H1 (cell line): ENCODE data around the gene RAD51B. TPM values are rescaled to one million over a fixed set of nuclear protein-coding genes. Genes with fewer than 3 reads are reported as not detected.

ENCODE experiments used
- CTCF ChIA-PET: fragments of 300-600 bp; sonication (Branson Sonifier 250); formaldehyde crosslinking; loops from one replicate; lab custom pipeline; 2021; ENCODE audit not compliant: partially characterized antibody; lab: Charles Lee
- POLR2A ChIA-PET: fragments of 300-600 bp; sonication (Branson Sonifier 250); formaldehyde crosslinking; loops from one replicate; lab custom pipeline; 2021; ENCODE audit warnings: inconsistent platforms; ENCODE audit not compliant: partially characterized antibody; lab: Charles Lee
- DNase-seq, 2 experiments: peaks; one replicate each; pipeline versions ENCODE4 v3.0.0 to v3.0.0-alpha.2; 2010 to 2022; ENCODE audit warnings: low spot score in 2 of 2, low read depth in 1 of 2, mixed read lengths in 1 of 2
- FAIRE-seq: peaks from 2 replicates; lab custom pipeline; 2011; peaks lifted over from hg19 to GRCh38; lab: Jason Lieb, UNC
- H2AFZ ChIP-seq: 2 replicates; pipeline ENCODE4 v1.8.1; 2012; ENCODE audit warnings: low read length, inconsistent platforms
- H2AK5ac ChIP-seq: 2 replicates; pipeline ENCODE4 v1.6.1; 2013; ENCODE audit warnings: low read depth, low read length
- H2BK120ac ChIP-seq: replicated peaks from 2 replicates; pipeline ENCODE3; 2013; ENCODE audit warnings: low read depth, low read length, inconsistent platforms
- H2BK12ac ChIP-seq: 2 replicates; pipeline ENCODE4 v1.6.1; 2013; ENCODE audit warnings: low read depth, low read length
- H2BK15ac ChIP-seq: 2 replicates; pipeline ENCODE4 v1.6.1; 2013; ENCODE audit warnings: low read length
- H2BK20ac ChIP-seq: 2 replicates; pipeline ENCODE4 v1.6.1; 2013; ENCODE audit warnings: low read length
- H2BK5ac ChIP-seq: 2 replicates; pipeline ENCODE4 v1.6.1; 2013; ENCODE audit warnings: low read depth, low read length
- H3K14ac ChIP-seq: 2 replicates; pipeline ENCODE4 v1.6.1; 2013; ENCODE audit warnings: inconsistent platforms; ENCODE audit not compliant: insufficient read length
- H3K18ac ChIP-seq: 2 replicates; pipeline ENCODE4 v1.6.1; 2013; ENCODE audit warnings: low read length; ENCODE audit errors: extremely low read depth
- H3K23ac ChIP-seq: 2 replicates; pipeline ENCODE4 v1.6.1; 2013; ENCODE audit warnings: inconsistent platforms; ENCODE audit not compliant: insufficient read length
- H3K23me2 ChIP-seq: 2 replicates; pipeline ENCODE4 v1.6.1; 2013; ENCODE audit warnings: low read depth, low read length
- H3K27ac ChIP-seq: 2 replicates; pipeline ENCODE4 v1.6.1; 2011; ENCODE audit warnings: low read depth, low read length, inconsistent platforms
- H3K27me3 ChIP-seq, 4 experiments: replicated peaks in 1 of 4; 1 replicate in 1 of 4; 2 replicates in 3 of 4; pipeline versions ENCODE4 v1.6.1 to v1.8.1; 2011 to 2013; ENCODE audit warnings: low read length in 3 of 4, mild to moderate bottlenecking in 3 of 4, inconsistent platforms in 2 of 4, mixed read lengths in 2 of 4, moderate library complexity in 1 of 4; ENCODE audit not compliant: control insufficient read depth in 3 of 4, insufficient read depth in 3 of 4; ENCODE audit errors: extremely low read depth in 1 of 4
- H3K36me3 ChIP-seq, 4 experiments: 2 replicates each; pipeline versions ENCODE4 v1.6.1 to v1.8.1; 2011 to 2013; ENCODE audit warnings: mild to moderate bottlenecking in 4 of 4, low read length in 3 of 4, moderate library complexity in 2 of 4, control low read depth in 1 of 4, inconsistent platforms in 1 of 4; ENCODE audit not compliant: insufficient read depth in 4 of 4, control insufficient read depth in 2 of 4
- H3K4ac ChIP-seq: replicated peaks from 2 replicates; pipeline ENCODE3; 2013; ENCODE audit warnings: low read length, low read depth, mixed read lengths, inconsistent platforms; ENCODE audit not compliant: insufficient read length
- H3K4me1 ChIP-seq, 4 experiments: replicated peaks in 1 of 4; 1 replicate in 1 of 4; 2 replicates in 3 of 4; pipeline versions ENCODE4 v1.6.1 to v1.8.1; 2011 to 2013; ENCODE audit warnings: low read length in 3 of 4, inconsistent platforms in 2 of 4, mixed read lengths in 1 of 4; ENCODE audit not compliant: insufficient read depth in 4 of 4, control insufficient read depth in 3 of 4
- H3K4me2 ChIP-seq, 2 experiments: 2 replicates each; pipeline versions ENCODE4 v1.6.1 to v1.8.1; 2011 to 2013; ENCODE audit warnings: low read depth in 2 of 2, low read length in 2 of 2, control low read depth in 1 of 2, inconsistent platforms in 1 of 2, mild to moderate bottlenecking in 1 of 2; ENCODE audit not compliant: insufficient read depth in 1 of 2
- H3K4me3 ChIP-seq, 4 experiments: fragments of 200-600, 300-600 bp in 1 of 4; sonication (generic), shearing (Covaris generic), sonication (Bioruptor Twin) in 1 of 4; 2 replicates each; pipeline versions ENCODE4 v1.5.1 to v1.8.1; 2011 to 2016; ENCODE audit warnings: low read length in 4 of 4, low read depth in 3 of 4, control low read depth in 2 of 4, inconsistent platforms in 2 of 4, mild to moderate bottlenecking in 2 of 4, mixed read lengths in 1 of 4, moderate library complexity in 1 of 4; ENCODE audit not compliant: insufficient read depth in 2 of 4; ENCODE audit errors: extremely low read depth in 1 of 4
- H3K56ac ChIP-seq: replicated peaks from 2 replicates; pipeline ENCODE3; 2013; ENCODE audit warnings: low read depth, mild to moderate bottlenecking, mixed read lengths, low read length, inconsistent platforms; ENCODE audit not compliant: insufficient read length
- H3K79me1 ChIP-seq: 2 replicates; pipeline ENCODE4 v1.6.1; 2013; ENCODE audit warnings: low read depth, low read length, control low read depth
- H3K79me2 ChIP-seq, 2 experiments: 2 replicates each; pipeline versions ENCODE4 v1.6.1 to v1.8.1; 2012 to 2013; ENCODE audit warnings: low read length in 2 of 2, mild to moderate bottlenecking in 2 of 2, inconsistent platforms in 1 of 2; ENCODE audit not compliant: insufficient read depth in 2 of 2, control insufficient read depth in 1 of 2
- H3K9ac ChIP-seq, 4 experiments: replicated peaks in 1 of 4; 1 replicate in 1 of 4; 2 replicates in 3 of 4; pipeline versions ENCODE4 v1.6.1 to v1.8.1; 2011 to 2013; ENCODE audit warnings: low read depth in 3 of 4, low read length in 3 of 4, control low read depth in 2 of 4, mild to moderate bottlenecking in 2 of 4, moderate library complexity in 2 of 4, inconsistent platforms in 1 of 4; ENCODE audit errors: extremely low read depth in 1 of 4
- H3K9me3 ChIP-seq, 2 experiments: 2 replicates each; pipeline versions ENCODE4 v1.6.1 to v1.8.1; 2012 to 2013; ENCODE audit warnings: mild to moderate bottlenecking in 2 of 2, moderate library complexity in 2 of 2, control low read depth in 1 of 2, inconsistent platforms in 1 of 2, low read depth in 1 of 2, low read length in 1 of 2, mixed read lengths in 1 of 2; ENCODE audit not compliant: insufficient read depth in 2 of 2
- H4K20me1 ChIP-seq, 2 experiments: replicated peaks in 1 of 2; 2 replicates each; pipeline versions ENCODE3 to v1.8.1; 2011 to 2013; ENCODE audit warnings: inconsistent platforms in 2 of 2, low read length in 2 of 2, mild to moderate bottlenecking in 1 of 2; ENCODE audit not compliant: insufficient read depth in 2 of 2, control insufficient read depth in 1 of 2
- H4K5ac ChIP-seq: 2 replicates; pipeline ENCODE4 v1.6.1; 2013; ENCODE audit warnings: low read length, low read depth, mixed read lengths, inconsistent platforms; ENCODE audit not compliant: insufficient read length
- H4K8ac ChIP-seq: 2 replicates; pipeline ENCODE4 v1.8.0; 2013; ENCODE audit warnings: mild to moderate bottlenecking, moderate library complexity, low read length, inconsistent platforms; ENCODE audit not compliant: insufficient read depth; ENCODE audit errors: extremely low read depth
- H4K91ac ChIP-seq: replicated peaks from 2 replicates; pipeline ENCODE3; 2013; ENCODE audit warnings: low read length, mixed read lengths, inconsistent platforms; ENCODE audit not compliant: insufficient read length
- E2F6 ChIP-seq: IDR thresholded peaks from 2 replicates; pipeline ENCODE4 v1.6.1; 2012; ENCODE audit warnings: inconsistent platforms
- JUN ChIP-seq: IDR thresholded peaks from 2 replicates; pipeline ENCODE4 v1.6.1; 2011; ENCODE audit warnings: low read depth, mild to moderate bottlenecking, improper control_type of control experiment, low read length
- MAFK ChIP-seq: IDR thresholded peaks from 2 replicates; pipeline ENCODE4 v1.6.1; 2012; ENCODE audit warnings: low read depth, mild to moderate bottlenecking, improper control_type of control experiment, low read length
- NANOG ChIP-seq: IDR thresholded peaks from 2 replicates; pipeline ENCODE4 v1.6.1; 2011; ENCODE audit warnings: low read length, low read depth, mild to moderate bottlenecking, inconsistent platforms; ENCODE audit not compliant: insufficient read depth, poor library complexity, severe bottlenecking
- POU5F1 ChIP-seq: IDR thresholded peaks from 2 replicates; pipeline ENCODE4 v1.6.1; 2011; ENCODE audit warnings: low read depth, mild to moderate bottlenecking, low read length, moderate library complexity
- RAD21 ChIP-seq, 2 experiments: IDR thresholded peaks in 1 of 2; conservative IDR thresholded peaks in 1 of 2; 2 replicates each; pipeline ENCODE4 v1.6.1; 2011; ENCODE audit warnings: low read depth in 2 of 2, low read length in 2 of 2, improper control_type of control experiment in 1 of 2, inconsistent platforms in 1 of 2, mild to moderate bottlenecking in 1 of 2, moderate library complexity in 1 of 2
- RBBP5 ChIP-seq: IDR thresholded peaks from 2 replicates; pipeline ENCODE4 v1.7.1; 2012; ENCODE audit warnings: low read depth, mild to moderate bottlenecking, inconsistent platforms, low read length, moderate library complexity, borderline replicate concordance
- RXRA ChIP-seq: IDR thresholded peaks from 2 replicates; pipeline ENCODE4 v1.6.1; 2011; ENCODE audit warnings: low read depth, mild to moderate bottlenecking, low read length, moderate library complexity; ENCODE audit not compliant: insufficient read depth
- SIX5 ChIP-seq: IDR thresholded peaks from 2 replicates; pipeline ENCODE4 v1.6.1; 2011; ENCODE audit warnings: mild to moderate bottlenecking, low read depth, low read length
- SP1 ChIP-seq: IDR thresholded peaks from 2 replicates; pipeline ENCODE4 v1.6.1; 2011; ENCODE audit warnings: low read depth, low read length
- TEAD4 ChIP-seq: IDR thresholded peaks from 2 replicates; pipeline ENCODE4 v1.6.1; 2012; ENCODE audit warnings: low read depth, low read length, inconsistent platforms, mixed read lengths
- WGBS, 2 experiments: shearing (Covaris generic) in 1 of 2; methylation state at CpG; one replicate each; pipeline versions ENCODE4 v1.1.6 to v1.1.7; 2013 to 2015; ENCODE audit warnings: low lambda C conversion rate in 2 of 2, mixed read lengths in 2 of 2, inconsistent platforms in 1 of 2, low coverage in 1 of 2, missing lambda C conversion rate in 1 of 2; ENCODE audit not compliant: insufficient replicate concordance in 2 of 2, insufficient coverage in 1 of 2, insufficient read length in 1 of 2; ENCODE audit errors: extremely low coverage in 1 of 2, missing lambda C conversion rate in 1 of 2; 5-methylcytosine and 5-hydroxymethylcytosine counted together
- polyA plus RNA-seq, 7 experiments: library from polyadenylated mRNA; depleted of rRNA in 3 of 7; stranded (reverse) in 5 of 7; unstranded in 2 of 7; fragments of >200 nt in 5 of 7; fragments of 200-250 nt in 2 of 7; gene quantifications; 1 replicate in 5 of 7; 2 replicates in 1 of 7; 4 replicates in 1 of 7; pipeline versions ENCODE4 v1.2.1 to v1.2.3, GENCODE V29; 2011 to 2013; ENCODE audit warnings: missing spikeins in 2 of 7, mixed read lengths in 2 of 7
- total RNA-seq: library from RNA; stranded (reverse); fragmentation: NEBNext Ultra II Directional; extraction: Animal tissue kit (Norgen Biotek cat#: 25700); gene quantifications from 2 replicates; pipeline ENCODE4 v1.2.1, GENCODE V29; 2021

The RAD51B gene
- total and polyA plus RNA-seq, 2 of the 8 experiments (the other 6 are each of a cell fraction or from before 2014, with no cell fraction given) = 3.9 to 14.9 TPM

DNA sequence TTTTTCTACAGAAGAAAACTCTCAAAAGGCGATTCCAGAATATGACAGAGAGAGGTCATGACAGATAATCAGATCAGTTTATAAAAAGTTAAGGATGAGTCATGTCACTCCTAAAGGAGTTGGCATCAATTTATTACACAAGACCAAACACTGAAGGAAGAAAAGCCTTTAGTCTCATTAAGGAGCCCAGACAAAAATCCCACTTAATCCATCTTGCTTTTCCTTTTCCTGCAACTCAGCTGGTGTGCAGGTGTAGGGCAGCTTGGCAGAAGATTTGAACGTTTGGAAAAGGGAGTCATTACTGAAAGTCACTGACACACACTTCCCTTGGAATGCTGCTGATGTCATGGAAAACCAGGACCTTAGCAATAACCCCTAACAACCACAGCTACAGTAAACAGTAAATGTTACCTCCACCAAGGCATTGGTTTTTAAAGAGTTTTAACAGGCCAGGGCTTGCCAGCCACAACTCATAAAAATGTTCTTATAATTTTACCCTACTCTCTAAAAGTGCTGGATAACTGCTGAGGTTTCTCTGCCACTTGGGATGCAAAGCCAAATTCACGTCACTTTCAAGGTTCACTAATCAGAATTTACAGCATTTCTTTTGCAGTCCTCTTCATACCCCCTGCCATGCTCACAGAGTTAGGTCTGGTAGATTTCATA, 320.6 kb downstream of the RAD51B start:
- Histone ChIP-seq H3K14ac (no peak overlapping the region), H2BK20ac (no peak overlapping the region), H3K4me2 (no peak overlapping the region), H4K5ac (no peak overlapping the region), H2BK12ac (peak overlapping the region; percentile 62; the same call in 1 of the 2 replicates), H3K36me3 (no peaks in the 10 kb centered on the region), H3K23ac (no peak overlapping the region), H3K4ac (no peak overlapping the region), H3K27me3 (no peaks in the 10 kb centered on the region), H4K91ac (no peak overlapping the region), H3K9ac (0 out of 7 replicates have a peak overlapping the region, but pooled peaks of 1 of the 4 experiments have one; percentile 7), H2AK5ac (peak overlapping the region; percentile 32; the same call in 1 of the 2 replicates), H3K27ac (no peak overlapping the region), H3K4me3 (no peak overlapping the region), H2AFZ (no peak overlapping the region), H3K79me2 (no peaks in the 10 kb centered on the region), H3K23me2 (no peaks in the 10 kb centered on the region), H3K9me3 (no peaks in the 10 kb centered on the region), H3K56ac (no peak overlapping the region), H2BK5ac (no peak overlapping the region), H3K4me1 (peaks cover 0 to 5% (median 2%) of the 10 kb centered on the region in 4 experiments; a peak in 4 of 7 replicates), H2BK120ac (no peak overlapping the region), H4K8ac (no peak overlapping the region), H3K79me1 (no peaks in the 10 kb centered on the region), H4K20me1 (no peaks in the 10 kb centered on the region), H2BK15ac (no peak overlapping the region), H3K18ac (no peak overlapping the region)
- 85% methylated on average over 3 of the region's 3 CpGs; no CpG with 5 or more reads in 1 of the 2 experiments for WGBS, 2 experiments
- no peak for DNase-seq
- CTCF ChIA-PET = interaction anchor here (0.8 kb wide), 1 partner anchor 8 kb away, joined by 3 read pairs; no protein-coding TSS in a partner anchor
- no peak for FAIRE-seq
- POLR2A ChIA-PET = no interaction called here
- TF ChIP-seq E2F6 (no peak), NANOG (no peak), RXRA (no peak), MAFK (no peak), TEAD4 (peak; percentile 85), SIX5 (no peak), SP1 (0 out of 2 replicates have a peak, but pooled peaks have one; percentile 13), POU5F1 (no peak), RAD21 (IDR thresholded peaks at IDR 0.05 in 1 of 2, conservative IDR thresholded peaks at IDR 0.05 in 1 of 2; ENCODE audit: low read depth in 2 of 2, low read length in 2 of 2) (no peak), RBBP5 (no peak), JUN (no peak)
